ENCODE results near the gene CEMIP. TPM values are rescaled to one million over a fixed set of nuclear protein-coding genes. Genes with fewer than 3 reads are reported as not detected.
A peak's percentile ranks its signal among the peaks of the same experiment; 100 is the strongest.

Gene CEMIP
- total and polyA plus RNA-seq, 2 of the 13 experiments (the other 11 are each of a cell fraction or from before 2014, with no cell fraction given): 4.3 to 28.5 TPM

GRCh38 chr15:80780416-80781221, 1.4 kb downstream of the CEMIP start (continued):
- TF ChIP-seq ZNF18 (CRISPR knock-in tag; IDR thresholded peaks at IDR 0.05; ENCODE audit: insufficient replicate concordance) (no peak), STAT5B (CRISPR knock-in tag; IDR thresholded peaks at IDR 0.05) (peak; percentile 94), ZNF563 (CRISPR knock-in tag; IDR thresholded peaks at IDR 0.05) (peak; percentile 91), THAP8 (CRISPR knock-in tag; IDR thresholded peaks at IDR 0.05; ENCODE audit: borderline replicate concordance) (0 out of 2 replicates have a peak, but pooled peaks have one; percentile 56), ZNF879 (CRISPR knock-in tag; IDR thresholded peaks at IDR 0.05) (peak; percentile 85; the same call in 1 of the 2 replicates), MLX (CRISPR knock-in tag; IDR thresholded peaks at IDR 0.05) (no peak), ZNF263 (CRISPR knock-in tag; IDR thresholded peaks at IDR 0.05) (peak; percentile 76), ZNF605 (CRISPR knock-in tag; IDR thresholded peaks at IDR 0.05) (peak; percentile 96), POLR2AphosphoS5 (IDR thresholded peaks at IDR 0.05; ENCODE audit: low read depth, low read length) (no peak), ZNF678 (CRISPR knock-in tag; IDR thresholded peaks at IDR 0.05) (peak; percentile 88), TAF15 (IDR thresholded peaks at IDR 0.05; ENCODE audit: low read depth, low read length, poor library complexity, severe bottlenecking) (no peak), TERF1 (CRISPR knock-in tag; IDR thresholded peaks at IDR 0.05) (peak; percentile 68; the same call in 1 of the 2 replicates), MATR3 (CRISPR knock-in tag; IDR thresholded peaks at IDR 0.05) (no peak), TRIM22 (IDR thresholded peaks at IDR 0.05) (no peak), ZNF7 (CRISPR knock-in tag; IDR thresholded peaks at IDR 0.05) (peak; percentile 67; the same call in 1 of the 2 replicates), TCF7 (IDR thresholded peaks at IDR 0.05; ENCODE audit: low read depth) (no peak), XBP1 (CRISPR knock-in tag; IDR thresholded peaks at IDR 0.05) (peak; percentile 86; the same call in 1 of the 2 replicates), GPN1 (CRISPR knock-in tag; IDR thresholded peaks at IDR 0.05; ENCODE audit: borderline replicate concordance) (0 out of 2 replicates have a peak, but pooled peaks have one; percentile 83), PBX3 (CRISPR knock-in tag; IDR thresholded peaks at IDR 0.05; ENCODE audit: borderline replicate concordance) (peak; percentile 94), ZNF770 (CRISPR knock-in tag; IDR thresholded peaks at IDR 0.05) (no peak)
